Adrenal gland (tissue), 12 donors: ENCODE data around the gene ORC2. TPM values are rescaled to one million over a fixed set of nuclear protein-coding genes. Genes with fewer than 3 reads are reported as not detected.
"Not testable (repeated sequence)": the region's sequence is repeated elsewhere in the genome, so short reads cannot be mapped to it uniquely, and the experiment has no call there.

ENCODE experiments used
- DNase-seq, 7 donors: peaks; one replicate each; pipeline ENCODE4 v3.0.0-alpha.2; 2019 to 2020
- H3K27ac ChIP-seq, 5 donors: fragments of 200-600 bp; sonication (generic) in 4 of 5; 1 replicate in 3 of 5; 2 replicates in 2 of 5; pipeline versions ENCODE4 v1.5.1 to v1.8.0; 2016 to 2020; ENCODE audit warnings: mild to moderate bottlenecking in 1 of 5
- H3K27me3 ChIP-seq: fragments of 200-600 bp; 2 replicates; pipeline ENCODE4 v1.8.0; 2021
- H3K36me3 ChIP-seq, 2 donors: fragments of 200-600 bp; replicated peaks in 1 of 2; 1 replicate in 1 of 2; 2 replicates in 1 of 2; pipeline versions ENCODE4 v1.5.1 to v1.8.0; 2018 to 2022
- H3K4me1 ChIP-seq, 2 donors: fragments of 200-600 bp; replicated peaks in 1 of 2; 1 replicate in 1 of 2; 2 replicates in 1 of 2; pipeline versions ENCODE4 v1.5.1 to v1.8.0; 2018 to 2021
- H3K4me3 ChIP-seq, 4 donors: fragments of 200-600 bp; sonication (generic) in 3 of 4; one replicate each; pipeline ENCODE4 v1.5.1; 2016 to 2018
- H3K9me3 ChIP-seq, 3 donors: fragments of 200-600 bp; sonication (generic) in 1 of 3; replicated peaks in 1 of 3; 1 replicate in 2 of 3; 2 replicates in 1 of 3; pipeline versions ENCODE4 v1.5.1 to v1.8.0; 2016 to 2021
- CTCF ChIP-seq, 6 experiments: fragments of 450-650 bp in 4 of 6; fragments of 200-600 bp in 2 of 6; sonication (generic) in 1 of 6; IDR thresholded peaks; 1 replicate in 5 of 6; 2 replicates in 1 of 6; pipeline versions ENCODE4 v1.5.1 to v1.8.0; 2016 to 2021; ENCODE audit warnings: antibody characterized with exemption in 6 of 6, mild to moderate bottlenecking in 2 of 6, moderate library complexity in 1 of 6
- POLR2A ChIP-seq, 2 donors: fragments of 450-650 bp; IDR thresholded peaks; one replicate each; pipeline ENCODE4 v1.6.1; 2017; ENCODE audit warnings: antibody characterized with exemption in 2 of 2, mild to moderate bottlenecking in 2 of 2, moderate library complexity in 1 of 2
- WGBS, 4 donors: extraction: QIAGEN DNeasy Blood & Tissue Kit in 2 of 4; methylation state at CpG; one replicate each; pipeline versions ENCODE4 v1.1.5 to v1.1.7; 2013 to 2017; 5-methylcytosine and 5-hydroxymethylcytosine counted together
- intact Hi-C, 2 donors: fragments of 100-400 bp; cut with DNase I; formaldehyde crosslinking; loops; one replicate each; pipeline versions ENCODE4 v1.14.1 to v1.15.0; 2022 to 2023
- polyA plus RNA-seq, 3 donors: library from polyadenylated mRNA; stranded (reverse); fragments of 200-250 nt in 2 of 3; fragments of 350-450 nt in 1 of 3; fragmentation: Illumina TruSeq in 1 of 3; extraction: RNeasy Lipid Tissue Mini Kit (QIAGEN cat#74804) in 1 of 3; gene quantifications; one replicate each; pipeline ENCODE4 v1.2.3, GENCODE V29; 2013 to 2014
- total RNA-seq, 9 donors: library from RNA; depleted of rRNA in 4 of 9; stranded (reverse); fragments of >200 nt in 4 of 9; fragments of 120-200 nt in 1 of 9; fragmentation: NEBNext Ultra II Directional in 1 of 9; extraction: Animal tissue kit (Norgen Biotek cat#: 25700) in 1 of 9; gene quantifications; one replicate each; pipeline versions ENCODE4 v1.1.0 to v1.2.4, GENCODE V29; 2013 to 2023
- donor health status: healthy with polysubstance abuse.
- donor health status: Bipolar disorder and iron deficiency.
- donor health status: DM: yes; HTN: yes; CAD: no.
- donor health status: DM: no; HTN: no; CAD: no.
- donor health status: DM: no; HTN: no; CAD: no.
- donor health status: DM: yes; HTN: yes; CAD: no.

The ORC2 gene
- total and polyA plus RNA-seq, 12 donors, result 5.0 to 30.7 (median 19.0) TPM

- Histone ChIP-seq H3K27me3 (no peaks in the 10 kb centered on the region), H3K36me3 (peaks cover 0 to 45% of the 10 kb centered on the region in 2 donors), H3K4me3 (no peak overlapping the region), H3K9me3 (no peaks in the 10 kb centered on the region), H3K4me1 (no peaks in the 10 kb centered on the region), H3K27ac (no peak overlapping the region)
- DNase-seq, result no peak
- intact Hi-C loops, result no loop called here
- 76 to 85% (median 82%) methylated on average over 2 of the region's 2 CpGs for WGBS, 4 donors
- TF ChIP-seq CTCF (IDR thresholded peaks at IDR 0.05) (no peak), POLR2A (IDR thresholded peaks at IDR 0.05) (no peak)
Measured at GRCh38 chr2:200985799-200986198, 22.3 kb upstream of the ORC2 start.

- intact Hi-C loops, result no loop called here
- no peaks in the 10 kb centered on the region for H3K9me3 ChIP-seq
- H3K27ac ChIP-seq, result no peak overlapping the region
- no peak overlapping the region for H3K4me3 ChIP-seq
- H3K27me3 ChIP-seq, result no peaks in the 10 kb centered on the region
- peaks cover 0 to 13% of the 10 kb centered on the region in 2 donors for H3K36me3 ChIP-seq
- TF ChIP-seq CTCF (IDR thresholded peaks at IDR 0.05), result no peak
- TF ChIP-seq POLR2A (IDR thresholded peaks at IDR 0.05), result no peak
- H3K4me1 ChIP-seq, result no peaks in the 10 kb centered on the region
- no peak for DNase-seq
Measured at GRCh38 chr2:200976710-200977109, 13.2 kb upstream of the ORC2 start.

- TF ChIP-seq POLR2A (IDR thresholded peaks at IDR 0.05) (no peak), CTCF (IDR thresholded peaks at IDR 0.05) (no peak)
- intact Hi-C loops, result no loop called here
Measured at GRCh38 chr2:200975672-200976071, 12.2 kb upstream of the ORC2 start.

GRCh38 chr2:200970057-200970456 is 6.6 kb upstream of the ORC2 start:
- H3K27me3 ChIP-seq, H3K4me1 ChIP-seq, H3K36me3 ChIP-seq, H3K4me3 ChIP-seq, H3K27ac ChIP-seq, H3K9me3 ChIP-seq, intact Hi-C loops, DNase-seq: not testable (repeated sequence)
- 95 to 100% (median 99%) methylated on average over 3 of the region's 3 CpGs for WGBS, 4 donors

More at GRCh38 chr2:200975672-200976071, 12.2 kb upstream of the ORC2 start:
- no peak for DNase-seq
- Histone ChIP-seq H3K27ac (no peak overlapping the region), H3K36me3 (peaks cover 0 to 2% of the 10 kb centered on the region in 2 donors), H3K4me1 (no peaks in the 10 kb centered on the region), H3K9me3 (no peaks in the 10 kb centered on the region), H3K27me3 (no peaks in the 10 kb centered on the region), H3K4me3 (no peak overlapping the region)

- TF ChIP-seq POLR2A (IDR thresholded peaks at IDR 0.05) (no peak), CTCF (IDR thresholded peaks at IDR 0.05) (no peak)
- 86 to 93% (median 88%) methylated on average over 2 of the region's 2 CpGs for WGBS, 4 donors
- Histone ChIP-seq H3K4me1 (peaks cover 0 to 8% of the 10 kb centered on the region in 2 donors), H3K4me3 (no peak overlapping the region), H3K9me3 (no peaks in the 10 kb centered on the region), H3K27me3 (no peaks in the 10 kb centered on the region), H3K36me3 (no peaks in the 10 kb centered on the region), H3K27ac (no peak overlapping the region)
- no peak for DNase-seq
- intact Hi-C loops, result loop anchor here in 1 of 2 donors (10.0 kb wide), 1 partner anchor 186 kb away; no protein-coding TSS in a partner anchor
Measured at GRCh38 chr2:200968735-200969134, 5.3 kb upstream of the ORC2 start.
